Measurements from ENCODE around the gene SERPINC1. TPM values are rescaled to one million over a fixed set of nuclear protein-coding genes. Genes with fewer than 3 reads are reported as not detected.

The SERPINC1 gene
- total and polyA plus RNA-seq, 9 of the 15 experiments (the other 6 are each of a cell fraction or from before 2014, with no cell fraction given): 0.07 to 1.2 (median 0.50) TPM

GRCh38 chr1:173886746-173887611 lies 30.1 kb downstream of the SERPINC1 start:
- WGBS (ENCODE audit: insufficient coverage, low coverage, missing lambda C conversion rate): 70% methylated on average over 4 of the region's 4 CpGs

More at GRCh38 chr1:173886746-173887611, 30.1 kb downstream of the SERPINC1 start:
- Histone ChIP-seq H2AFZ (ENCODE audit: low read depth, low read length) (no peak overlapping the region), H3K36me3 (ENCODE audit: control insufficient read depth, insufficient read depth, low read length) (peaks cover 14% of the 10 kb centered on the region; the same call in 2 of the 3 replicates), H3K9ac (ENCODE audit: insufficient read depth in 1 of 2, low read depth in 2 of 2, low read length in 2 of 2) (no peak overlapping the region), H3K27ac (ENCODE audit: extremely low read depth, low read depth, low read length) (no peak overlapping the region), H3K4me3 (no peak overlapping the region), H3K27me3 (ENCODE audit: control insufficient read depth in 2 of 2, insufficient read depth in 2 of 2, low read length in 2 of 2) (no peaks in the 10 kb centered on the region), H4K20me1 (replicated peaks; ENCODE audit: control insufficient read depth, insufficient read depth, low read length) (no peaks in the 10 kb centered on the region), H3K4me2 (ENCODE audit: insufficient read depth, low read length) (no peak overlapping the region), H3K9me1 (ENCODE audit: control insufficient read depth, insufficient read depth, low read length) (no peaks in the 10 kb centered on the region), H3K79me2 (ENCODE audit: control insufficient read depth, insufficient read depth, low read length) (no peaks in the 10 kb centered on the region), H3K4me1 (replicated peaks in 1 of 2; ENCODE audit: control insufficient read depth in 2 of 2, insufficient read depth in 2 of 2, low read length in 2 of 2) (no peaks in the 10 kb centered on the region), H3K9me3 (replicated peaks; ENCODE audit: control insufficient read depth, insufficient read depth, low read depth, low read length) (no peaks in the 10 kb centered on the region)
- TF ChIP-seq TARDBP (IDR thresholded peaks at IDR 0.05): no peak
- no peak for TF ChIP-seq ID3 (CRISPR knock-in tag; IDR thresholded peaks at IDR 0.05)
- no peak for TF ChIP-seq ID3 (tag; IDR thresholded peaks at IDR 0.05)
- TF ChIP-seq USF2 (CRISPR knock-in tag; IDR thresholded peaks at IDR 0.05): no peak
- no peak for TF ChIP-seq ZNF239 (CRISPR knock-in tag; IDR thresholded peaks at IDR 0.05)
- TF ChIP-seq POLR2H (tag; IDR thresholded peaks at IDR 0.05; ENCODE audit: low read depth): no peak
- TF ChIP-seq DDX20 (tag; IDR thresholded peaks at IDR 0.05; ENCODE audit: low read depth): no peak
- no peak for TF ChIP-seq ZNF232 (CRISPR knock-in tag; IDR thresholded peaks at IDR 0.05)
- TF ChIP-seq EHMT2 (IDR thresholded peaks at IDR 0.05): no peak
- FAIRE-seq (no peak), ATAC-seq (no peak), DNase-seq (ENCODE audit: extremely low read depth in 1 of 4, low spot score in 3 of 4) (no peak)
- POLR2A ChIA-PET: interaction anchor here (0.7 to 2.9 kb wide), 2 partner anchors 18 to 19 kb away, joined by 3 to 26 read pairs; partner anchors contain the start of genes GAS5 and ZBTB37
- intact Hi-C loops (cut with micrococcal nuclease) (no loop called here), in situ Hi-C loops (cut with MboI) (no loop called here)
- no TSS peak for BruUV-seq (replicated peaks)
- CTCF ChIA-PET (ENCODE audit: low intra/inter-chr PET ratio): no interaction called here

All from K562 (cell line).